ENCODE measurements around the gene OR7G2. TPM values are rescaled to one million over a fixed set of nuclear protein-coding genes. Genes with fewer than 3 reads are reported as not detected.

The OR7G2 gene
- total and polyA plus RNA-seq, 9 of the 15 experiments (the other 6 are each of a cell fraction or from before 2014, with no cell fraction given) = 0.20 TPM; not detected in 8

- POLR2A ChIA-PET = interaction anchor here (2.2 kb wide), 1 partner anchor 11 kb away, joined by 7 read pairs; no protein-coding TSS in a partner anchor
- H3K36me3 ChIP-seq (ENCODE audit: control insufficient read depth, insufficient read depth, low read length) = no peaks in the 10 kb centered on the region
- peaks cover 0 to 14% of the 10 kb centered on the region in 2 experiments; a peak in 2 of 5 replicates for H3K27me3 ChIP-seq (ENCODE audit: control insufficient read depth in 2 of 2, insufficient read depth in 2 of 2, low read length in 2 of 2)
- DNase-seq (ENCODE audit: extremely low read depth in 1 of 4, low spot score in 3 of 4) (peak in 2 of 4 experiments; percentile 25 to 34), ATAC-seq (peak; percentile 55), FAIRE-seq (peak; percentile 66)
- H3K9me1 ChIP-seq (ENCODE audit: control insufficient read depth, insufficient read depth, low read length) = no peaks in the 10 kb centered on the region
- in situ Hi-C loops (cut with MboI) = no loop called here
- no peaks in the 10 kb centered on the region for H4K20me1 ChIP-seq (replicated peaks; ENCODE audit: control insufficient read depth, insufficient read depth, low read length)
- H3K4me3 ChIP-seq = no peak overlapping the region
- peaks cover 3 to 6% of the 10 kb centered on the region in 2 experiments; a peak in 2 of 5 replicates for H3K4me1 ChIP-seq (replicated peaks in 1 of 2; ENCODE audit: control insufficient read depth in 2 of 2, insufficient read depth in 2 of 2, low read length in 2 of 2)
- no peaks in the 10 kb centered on the region for H3K79me2 ChIP-seq (ENCODE audit: control insufficient read depth, insufficient read depth, low read length)
- CTCF ChIA-PET (ENCODE audit: low intra/inter-chr PET ratio) = no interaction called here
- intact Hi-C loops (cut with micrococcal nuclease) = no loop called here
- H3K4me2 ChIP-seq (ENCODE audit: insufficient read depth, low read length) = no peak overlapping the region
- no peak overlapping the region for H3K27ac ChIP-seq (ENCODE audit: extremely low read depth, low read depth, low read length)
- BruUV-seq (replicated peaks) = no TSS peak
- 17% methylated on average over 16 of the region's 17 CpGs for WGBS (ENCODE audit: insufficient coverage, low coverage, missing lambda C conversion rate)
- no peak overlapping the region for H3K9ac ChIP-seq (ENCODE audit: insufficient read depth in 1 of 2, low read depth in 2 of 2, low read length in 2 of 2)
- H2AFZ ChIP-seq (ENCODE audit: low read depth, low read length) = no peak overlapping the region
- H3K9me3 ChIP-seq (replicated peaks; ENCODE audit: control insufficient read depth, insufficient read depth, low read depth, low read length) = no peaks in the 10 kb centered on the region
- TF ChIP-seq SP2 (IDR thresholded peaks at IDR 0.05; ENCODE audit: extremely low read depth, low read depth, low read length, poor library complexity, severe bottlenecking) (no peak), ZNF384 (IDR thresholded peaks at IDR 0.05; ENCODE audit: low read depth, low read length) (peak; percentile 40; the same call in 1 of the 2 replicates), IRF1 (CRISPR knock-in tag; IDR thresholded peaks at IDR 0.05; ENCODE audit: borderline replicate concordance) (no peak), SMARCE1 (IDR thresholded peaks at IDR 0.05) (peak; percentile 68; the same call in 1 of the 2 replicates), MTA2 (IDR thresholded peaks at IDR 0.05; ENCODE audit: low read depth) (peak; percentile 69), DPF2 (IDR thresholded peaks at IDR 0.05) (peak; percentile 61; the same call in 1 of the 2 replicates), ARID1B (IDR thresholded peaks at IDR 0.05) (peak; percentile 85), FOXJ3 (CRISPR knock-in tag; IDR thresholded peaks at IDR 0.05) (no peak), MBD2 (IDR thresholded peaks at IDR 0.05; ENCODE audit: borderline replicate concordance, low read depth) (no peak), KDM1A (IDR thresholded peaks at IDR 0.05) (peak; percentile 32 to 43; a peak in 2 of 4 replicates), CBFA2T3 (IDR thresholded peaks at IDR 0.05) (peak; percentile 74), SOX6 (IDR thresholded peaks at IDR 0.05) (peak; percentile 56), NCOR1 (IDR thresholded peaks at IDR 0.05) (peak; percentile 53), NFIC (IDR thresholded peaks at IDR 0.05) (0 out of 2 replicates have a peak, but pooled peaks have one; percentile 6), ZNF431 (CRISPR knock-in tag; IDR thresholded peaks at IDR 0.05) (no peak), ZNF766 (CRISPR knock-in tag; conservative IDR thresholded peaks at IDR 0.05) (0 out of 2 replicates have a peak, but pooled peaks have one; percentile 27), FOXK1 (CRISPR knock-in tag; IDR thresholded peaks at IDR 0.05; ENCODE audit: borderline replicate concordance) (no peak), FOXM1 (IDR thresholded peaks at IDR 0.05; ENCODE audit: low read depth) (peak; percentile 56; the same call in 1 of the 2 replicates), FOXM1 (CRISPR knock-in tag; IDR thresholded peaks at IDR 0.05; ENCODE audit: low read depth) (no peak), EP300 (IDR thresholded peaks at IDR 0.05; ENCODE audit: low read length) (0 out of 2 replicates have a peak, but pooled peaks have one; percentile 6), SMARCA4 (IDR thresholded peaks at IDR 0.05) (peak; percentile 60; the same call in 1 of the 2 replicates), TAL1 (IDR thresholded peaks at IDR 0.05) (peak; percentile 83), CTCFL (IDR thresholded peaks at IDR 0.05; ENCODE audit: borderline replicate concordance, insufficient read depth, low read depth, low read length, poor library complexity, severe bottlenecking) (no peak)
Observed at GRCh38 chr19:9060564-9061340, 46.5 kb downstream of the OR7G2 start.

Measured in K562 (cell line).